ENCODE results near the gene AHI1. TPM values are rescaled to one million over a fixed set of nuclear protein-coding genes. Genes with fewer than 3 reads are reported as not detected.

AHI1 gene
- total and polyA plus RNA-seq, 9 donors, result 7.1 to 56.2 (median 26.7) TPM

GRCh38 chr6:135328136-135328535, 169.4 kb downstream of the AHI1 start:
- Histone ChIP-seq H3K27me3 (no peaks in the 10 kb centered on the region), H3K4me3 (no peak overlapping the region), H3K4me1 (ENCODE audit: insufficient read depth) (peaks cover 2% of the 10 kb centered on the region), H3K36me3 (no peaks in the 10 kb centered on the region), H3K27ac (no peak overlapping the region), H3K9me3 (no peaks in the 10 kb centered on the region)
- WGBS, 3 donors, result 98 to 100% (median 100%) methylated on average over 1 of the region's 1 CpG
- TF ChIP-seq EP300 (IDR thresholded peaks at IDR 0.05), result no peak
- no peak for TF ChIP-seq CTCF (IDR thresholded peaks at IDR 0.05)
- no peak for TF ChIP-seq POLR2A (IDR thresholded peaks at IDR 0.05)
- DNase-seq, result no peak
- intact Hi-C loops (cut with DNase I), result no loop called here

- Histone ChIP-seq H3K9me3 (no peaks in the 10 kb centered on the region), H3K27me3 (no peaks in the 10 kb centered on the region)
Observed at GRCh38 chr6:135325624-135326424, 171.7 kb downstream of the AHI1 start.

GRCh38 chr6:135324531-135324930, 173.0 kb downstream of the AHI1 start:
- H3K9me3 ChIP-seq, result no peaks in the 10 kb centered on the region
- H3K4me3 ChIP-seq, result no peak overlapping the region
- H3K27ac ChIP-seq, result no peak overlapping the region
- H3K4me1 ChIP-seq (ENCODE audit: insufficient read depth), result peaks cover 4% of the 10 kb centered on the region
- DNase-seq, result no peak
- no peaks in the 10 kb centered on the region for H3K27me3 ChIP-seq
- intact Hi-C loops (cut with DNase I), result no loop called here
- WGBS, 3 donors, result 94 to 96% (median 95%) methylated on average over 4 of the region's 4 CpGs
- no peaks in the 10 kb centered on the region for H3K36me3 ChIP-seq
- TF ChIP-seq EP300 (IDR thresholded peaks at IDR 0.05) (no peak), POLR2A (IDR thresholded peaks at IDR 0.05) (no peak), CTCF (IDR thresholded peaks at IDR 0.05) (no peak)

More at GRCh38 chr6:135325624-135326424, 171.7 kb downstream of the AHI1 start:
- Histone ChIP-seq H3K4me1 (ENCODE audit: insufficient read depth) (peaks cover 4% of the 10 kb centered on the region), H3K36me3 (no peaks in the 10 kb centered on the region), H3K4me3 (no peak overlapping the region), H3K27ac (no peak overlapping the region)
- WGBS, 3 donors, result 90 to 94% (median 92%) methylated on average over 4 of the region's 4 CpGs
- TF ChIP-seq POLR2A (IDR thresholded peaks at IDR 0.05) (no peak), EP300 (IDR thresholded peaks at IDR 0.05) (no peak), CTCF (IDR thresholded peaks at IDR 0.05) (no peak)
- DNase-seq, result no peak
- intact Hi-C loops (cut with DNase I), result no loop called here

GRCh38 chr6:135323979-135324378, 173.6 kb downstream of the AHI1 start:
- TF ChIP-seq CTCF (IDR thresholded peaks at IDR 0.05) (no peak), POLR2A (IDR thresholded peaks at IDR 0.05) (no peak)
- intact Hi-C loops (cut with DNase I), result no loop called here
- no peaks in the 10 kb centered on the region for H3K27me3 ChIP-seq
- no peak overlapping the region for H3K27ac ChIP-seq
- H3K36me3 ChIP-seq, result no peaks in the 10 kb centered on the region
- H3K4me3 ChIP-seq, result no peak overlapping the region
- DNase-seq, result no peak
- WGBS, 3 donors, result 44 to 77% (median 71%) methylated on average over 2 of the region's 2 CpGs
- no peaks in the 10 kb centered on the region for H3K9me3 ChIP-seq
- H3K4me1 ChIP-seq (ENCODE audit: insufficient read depth), result peaks cover 4% of the 10 kb centered on the region

All from ovary (tissue), 9 donors.